WTC11 (cell line): ENCODE results near the gene PCED1A. TPM values are rescaled to one million over a fixed set of nuclear protein-coding genes. Genes with fewer than 3 reads are reported as not detected.

Experiments used
- ATAC-seq: fragments of 200-7000 bp; cut with Tn5 transposase; 2 replicates; pipeline ENCODE4 v1.10.0; 2021; ENCODE audit warnings: mild to moderate bottlenecking, moderate library complexity
- CTCF ChIA-PET: fragments of 300-600 bp; sonication (Branson Sonifier 250); formaldehyde crosslinking; loops from one replicate; lab custom pipeline; 2021; ENCODE audit warnings: antibody characterized with exemption; lab: Charles Lee
- POLR2A ChIA-PET: fragments of 350-600 bp; sonication (Branson Sonifier 250); formaldehyde crosslinking; loops from one replicate; lab custom pipeline; 2021; ENCODE audit warnings: antibody characterized with exemption; lab: Charles Lee
- DNase-seq: peaks from one replicate; pipeline ENCODE4 v3.0.0; 2021; ENCODE audit warnings: low spot score
- H3K27ac Mint-ChIP-seq: 2 replicates; pipeline ENCODE4 v1.8.0; 2021; ENCODE audit warnings: mixed read lengths
- H3K27me3 Mint-ChIP-seq: 2 replicates; pipeline ENCODE4 v1.8.0; 2021; ENCODE audit warnings: low read depth, mild to moderate bottlenecking, moderate library complexity, mixed read lengths
- H3K36me3 Mint-ChIP-seq: 2 replicates; pipeline ENCODE4 v1.8.0; 2021; ENCODE audit warnings: mixed read lengths
- H3K4me1 Mint-ChIP-seq: 2 replicates; pipeline ENCODE4 v1.8.0; 2022; ENCODE audit warnings: mixed read lengths
- H3K4me3 Mint-ChIP-seq: 2 replicates; pipeline ENCODE4 v1.8.0; 2021; ENCODE audit warnings: mild to moderate bottlenecking, moderate library complexity, mixed read lengths
- H3K9me3 Mint-ChIP-seq: 2 replicates; pipeline ENCODE4 v1.8.0; 2021; ENCODE audit warnings: mixed read lengths
- AFF4 ChIP-seq: sonication (generic); formaldehyde crosslinking; IDR thresholded peaks from 2 replicates; pipeline ENCODE4 v1.8.1; 2023; ENCODE audit warnings: mild to moderate bottlenecking, missing genetic modification reagents, borderline replicate concordance
- CBFB ChIP-seq: sonication (generic); formaldehyde crosslinking; IDR thresholded peaks from 2 replicates; pipeline ENCODE4 v1.8.1; 2022; ENCODE audit warnings: mild to moderate bottlenecking, low read depth, missing genetic modification reagents
- CREM ChIP-seq: sonication (generic); formaldehyde crosslinking; IDR thresholded peaks from 2 replicates; pipeline ENCODE4 v1.8.1; 2022; ENCODE audit warnings: mild to moderate bottlenecking, missing genetic modification reagents, moderate library complexity
- ELF4 ChIP-seq: sonication (generic); formaldehyde crosslinking; IDR thresholded peaks from 2 replicates; pipeline ENCODE4 v1.8.1; 2022; ENCODE audit warnings: low read depth, mild to moderate bottlenecking, moderate library complexity, missing genetic modification reagents
- FOXJ3 ChIP-seq: sonication (generic); formaldehyde crosslinking; IDR thresholded peaks from 2 replicates; pipeline ENCODE4 v1.9.0; 2021; ENCODE audit warnings: missing genetic modification reagents, mild to moderate bottlenecking, borderline replicate concordance
- OVOL2 ChIP-seq: fragments of 250-450 bp; sonication (Bioruptor Pico); IDR thresholded peaks from 2 replicates; pipeline ENCODE4 v1.9.0; 2021; ENCODE audit warnings: mild to moderate bottlenecking, borderline replicate concordance
- RELA ChIP-seq: sonication (generic); formaldehyde crosslinking; IDR thresholded peaks from 2 replicates; pipeline ENCODE4 v1.8.1; 2022; ENCODE audit warnings: missing genetic modification reagents, mild to moderate bottlenecking, borderline replicate concordance
- USF2 ChIP-seq: sonication (generic); formaldehyde crosslinking; IDR thresholded peaks from 2 replicates; pipeline ENCODE4 v1.8.1; 2023; ENCODE audit warnings: mild to moderate bottlenecking, missing genetic modification reagents, moderate library complexity
- ZBTB43 ChIP-seq: sonication (generic); formaldehyde crosslinking; IDR thresholded peaks from 2 replicates; pipeline ENCODE4 v1.8.1; 2023; ENCODE audit warnings: mild to moderate bottlenecking, missing genetic modification reagents
- ZNF121 ChIP-seq: sonication (generic); formaldehyde crosslinking; IDR thresholded peaks from 2 replicates; pipeline ENCODE4 v1.8.0; 2023; ENCODE audit warnings: missing genetic modification reagents
- ZNF219 ChIP-seq: sonication (generic); formaldehyde crosslinking; IDR thresholded peaks from 2 replicates; pipeline ENCODE4 v1.8.0; 2023; ENCODE audit warnings: missing genetic modification reagents, mild to moderate bottlenecking, borderline replicate concordance
- ZNF232 ChIP-seq: sonication (generic); formaldehyde crosslinking; IDR thresholded peaks from 2 replicates; pipeline ENCODE4 v1.8.0; 2022; ENCODE audit warnings: mild to moderate bottlenecking, missing genetic modification reagents
- ZNF263 ChIP-seq: sonication (generic); formaldehyde crosslinking; IDR thresholded peaks from 2 replicates; pipeline ENCODE4 v1.8.1; 2022; ENCODE audit warnings: low read depth, mild to moderate bottlenecking, moderate library complexity, missing genetic modification reagents
- total RNA-seq: library from RNA; stranded (reverse); gene quantifications from 3 replicates; pipeline ENCODE4 v1.2.3, GENCODE V29; 2021
- TF ChIP-seq, protein P1 (sequence below): sonication (generic); formaldehyde crosslinking; IDR thresholded peaks from 2 replicates; pipeline ENCODE4 v1.8.0; 2022; ENCODE audit warnings: mild to moderate bottlenecking, missing genetic modification reagents
- TF ChIP-seq, protein P2 (sequence below): fragments of 250-450 bp; sonication (Bioruptor Pico); conservative IDR thresholded peaks from 2 replicates; pipeline ENCODE4 v1.9.0; 2021; ENCODE audit warnings: mild to moderate bottlenecking
- TF ChIP-seq, protein P3 (sequence below): sonication (generic); formaldehyde crosslinking; conservative IDR thresholded peaks from 2 replicates; pipeline ENCODE4 v1.8.1; 2022; ENCODE audit warnings: mild to moderate bottlenecking, missing genetic modification reagents
- TF ChIP-seq, protein P4 (sequence below): sonication (generic); formaldehyde crosslinking; IDR thresholded peaks from 2 replicates; pipeline ENCODE4 v1.8.1; 2022; ENCODE audit warnings: mild to moderate bottlenecking, moderate library complexity, missing genetic modification reagents

The PCED1A gene
- total RNA-seq, 1 experiment from 2014 or later = 19.7 TPM

- ChIA-PET CTCF (interaction anchor here (0.7 to 1.0 kb wide), 2 partner anchors 57 to 106 kb away, joined by 3 read pairs; no protein-coding TSS in a partner anchor), POLR2A (interaction anchor here (0.5 kb wide), 1 partner anchor 130 kb away, joined by 3 read pairs; no protein-coding TSS in a partner anchor)
- Mint-ChIP-seq H3K4me3 (no peak overlapping the region), H3K27ac (no peak overlapping the region), H3K4me1 (peaks cover 13% of the 10 kb centered on the region), H3K36me3 (peaks cover 22% of the 10 kb centered on the region), H3K9me3 (no peaks in the 10 kb centered on the region), H3K27me3 (peaks cover 5% of the 10 kb centered on the region; the same call in 1 of the 2 replicates)
- no peak for ATAC-seq
- TF ChIP-seq, protein P1, sequence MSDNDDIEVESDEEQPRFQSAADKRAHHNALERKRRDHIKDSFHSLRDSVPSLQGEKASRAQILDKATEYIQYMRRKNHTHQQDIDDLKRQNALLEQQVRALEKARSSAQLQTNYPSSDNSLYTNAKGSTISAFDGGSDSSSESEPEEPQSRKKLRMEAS (CRISPR knock-in tag) = no peak
- TF ChIP-seq ZNF121 (CRISPR knock-in tag) = no peak
- TF ChIP-seq RELA (CRISPR knock-in tag) = no peak
- no peak for TF ChIP-seq FOXJ3 (CRISPR knock-in tag)
- TF ChIP-seq OVOL2 (CRISPR knock-in tag) = no peak
- TF ChIP-seq, protein P2, sequence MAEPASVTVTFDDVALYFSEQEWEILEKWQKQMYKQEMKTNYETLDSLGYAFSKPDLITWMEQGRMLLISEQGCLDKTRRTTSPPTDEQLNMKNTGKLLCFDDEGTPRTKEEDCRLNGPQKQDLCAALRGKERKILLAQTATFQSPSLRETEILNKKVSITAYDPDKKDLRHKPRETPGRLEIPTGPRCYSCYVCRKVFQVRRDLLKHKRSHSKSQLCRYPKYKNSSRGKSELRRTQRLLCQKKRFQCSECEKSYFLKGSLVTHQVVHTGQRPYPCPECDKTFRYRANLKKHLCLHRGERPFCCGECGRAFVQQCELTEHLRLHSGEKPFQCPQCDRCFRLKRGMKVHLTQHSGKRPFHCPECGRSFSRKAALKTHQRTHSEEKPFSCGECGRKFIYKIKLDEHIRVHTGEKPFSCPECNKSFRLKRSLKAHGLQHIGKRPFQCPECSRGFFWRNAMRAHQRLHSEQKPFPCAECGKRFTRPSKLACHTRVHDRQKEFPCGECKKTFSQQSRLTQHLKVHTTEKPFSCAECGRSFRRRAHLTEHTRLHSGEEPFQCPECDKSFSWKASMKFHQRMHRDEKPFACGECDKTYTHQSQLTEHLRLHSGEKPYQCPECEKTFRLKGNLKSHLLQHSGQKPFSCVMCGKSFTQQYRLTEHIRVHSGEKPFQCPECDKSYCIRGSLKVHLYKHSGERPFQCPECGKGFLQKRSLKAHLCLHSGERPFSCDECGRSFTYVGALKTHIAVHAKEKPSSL (CRISPR knock-in tag) = no peak
- TF ChIP-seq ELF4 = no peak
- no peak for TF ChIP-seq ZNF219 (CRISPR knock-in tag)
- TF ChIP-seq ZNF232 (CRISPR knock-in tag) = no peak
- no peak for DNase-seq
These were observed 45.5 kb downstream of the PCED1A start for GRCh38 chr20:2794866-2795447.

DNA sequence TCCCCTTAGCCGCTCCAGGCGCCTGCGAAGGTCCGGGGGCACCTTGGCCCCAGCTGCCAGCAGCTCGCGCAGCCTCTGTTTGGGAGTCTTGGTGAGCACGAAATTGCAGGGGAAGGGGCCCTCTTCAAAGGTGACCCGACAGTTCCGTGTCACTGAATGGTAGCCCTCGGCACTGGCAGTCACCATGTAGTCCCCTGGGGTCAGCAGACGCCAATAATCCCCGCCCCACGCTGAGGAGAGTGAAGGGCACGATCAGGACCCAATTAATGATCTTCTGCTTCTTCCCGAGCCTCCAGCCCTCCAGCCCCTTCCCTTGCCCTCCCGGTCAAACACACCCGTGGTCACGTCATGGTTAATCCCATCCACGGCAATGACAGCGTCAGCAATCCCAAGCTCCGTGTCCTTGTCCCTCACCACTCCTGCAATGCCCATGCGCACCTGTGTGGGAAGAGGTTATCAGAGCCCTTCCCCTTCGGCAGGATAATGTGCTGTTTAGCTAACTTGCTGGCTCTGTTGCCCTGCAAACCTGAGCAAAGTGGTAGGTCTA lies 46.2 kb downstream of the PCED1A start:
- no peak overlapping the region for H3K27ac Mint-ChIP-seq
- no peaks in the 10 kb centered on the region for H3K9me3 Mint-ChIP-seq
- DNase-seq (no peak), ATAC-seq (no peak)
- ChIA-PET CTCF (interaction anchor here (1.0 kb wide), 1 partner anchor 105 kb away, joined by 3 read pairs; no protein-coding TSS in a partner anchor), POLR2A (no interaction called here)
- no peak overlapping the region for H3K4me3 Mint-ChIP-seq
- peaks cover 9% of the 10 kb centered on the region for H3K27me3 Mint-ChIP-seq
- peaks cover 22% of the 10 kb centered on the region for H3K36me3 Mint-ChIP-seq
- no peak for TF ChIP-seq ZBTB43 (CRISPR knock-in tag)
- H3K4me1 Mint-ChIP-seq = peaks cover 6% of the 10 kb centered on the region

DNA sequence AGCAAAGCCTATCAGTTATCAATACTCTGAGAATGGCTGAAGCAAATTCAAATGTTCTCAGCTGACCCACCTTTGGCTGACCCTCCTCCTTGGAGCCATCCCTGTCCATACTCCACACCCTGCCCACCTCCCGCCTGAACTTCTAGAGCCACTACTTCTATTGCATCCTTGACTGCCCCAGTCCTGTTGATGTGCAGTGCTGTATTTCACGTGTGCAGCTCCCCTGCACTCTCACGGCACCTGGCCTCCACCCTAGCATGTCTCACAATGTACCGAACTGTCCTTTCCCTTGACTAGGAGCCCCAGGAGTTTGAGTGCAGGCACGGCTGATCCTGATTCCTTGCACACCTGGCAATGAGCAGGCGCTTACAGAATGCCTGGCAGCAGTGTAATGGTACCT lies 47.0 kb downstream of the PCED1A start:
- peaks cover 18% of the 10 kb centered on the region for H3K36me3 Mint-ChIP-seq
- CTCF ChIA-PET = interaction anchor here (0.5 to 0.8 kb wide), 2 partner anchors 21 to 79 kb away, joined by 3 read pairs; partner anchors contain the start of gene C20orf141
- H3K27ac Mint-ChIP-seq = no peak overlapping the region
- no peak overlapping the region for H3K4me3 Mint-ChIP-seq
- no peaks in the 10 kb centered on the region for H3K4me1 Mint-ChIP-seq
- no peaks in the 10 kb centered on the region for H3K9me3 Mint-ChIP-seq
- ATAC-seq (no peak), DNase-seq (no peak)
- POLR2A ChIA-PET = no interaction called here
- H3K27me3 Mint-ChIP-seq = peaks cover 9% of the 10 kb centered on the region
- TF ChIP-seq CBFB (CRISPR knock-in tag) = no peak
- TF ChIP-seq AFF4 (CRISPR knock-in tag) = no peak
- TF ChIP-seq, protein P3, sequence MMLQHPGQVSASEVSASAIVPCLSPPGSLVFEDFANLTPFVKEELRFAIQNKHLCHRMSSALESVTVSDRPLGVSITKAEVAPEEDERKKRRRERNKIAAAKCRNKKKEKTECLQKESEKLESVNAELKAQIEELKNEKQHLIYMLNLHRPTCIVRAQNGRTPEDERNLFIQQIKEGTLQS (CRISPR knock-in tag) = no peak
- no peak for TF ChIP-seq CREM
- no peak for TF ChIP-seq ZNF263 (CRISPR knock-in tag)
- no peak for TF ChIP-seq USF2 (CRISPR knock-in tag)
- TF ChIP-seq ZBTB43 (CRISPR knock-in tag) = no peak
- TF ChIP-seq, protein P4, sequence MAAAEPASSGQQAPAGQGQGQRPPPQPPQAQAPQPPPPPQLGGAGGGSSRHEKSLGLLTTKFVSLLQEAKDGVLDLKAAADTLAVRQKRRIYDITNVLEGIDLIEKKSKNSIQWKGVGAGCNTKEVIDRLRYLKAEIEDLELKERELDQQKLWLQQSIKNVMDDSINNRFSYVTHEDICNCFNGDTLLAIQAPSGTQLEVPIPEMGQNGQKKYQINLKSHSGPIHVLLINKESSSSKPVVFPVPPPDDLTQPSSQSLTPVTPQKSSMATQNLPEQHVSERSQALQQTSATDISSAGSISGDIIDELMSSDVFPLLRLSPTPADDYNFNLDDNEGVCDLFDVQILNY (CRISPR knock-in tag) = no peak
